GM23248 (cell line): Measurements from ENCODE around the gene EMC8. TPM values are rescaled to one million over a fixed set of nuclear protein-coding genes. Genes with fewer than 3 reads are reported as not detected.

Experiments used
- DNase-seq: peaks from one replicate; pipeline ENCODE4 v3.0.0-alpha.2; 2015
- H2AFZ ChIP-seq: fragments of 200-600 bp; sonication (generic); 2 replicates; pipeline ENCODE4 v1.6.1; 2016; ENCODE audit warnings: antibody characterized with exemption
- H3F3A ChIP-seq: fragments of 200-600 bp; sonication (generic); 2 replicates; pipeline ENCODE4 v1.6.1; 2016; ENCODE audit warnings: mild to moderate bottlenecking, antibody characterized with exemption, mixed run types; ENCODE audit not compliant: insufficient read depth
- H3K27ac ChIP-seq: fragments of 200-600 bp; sonication (generic); 2 replicates; pipeline ENCODE4 v1.5.1; 2016; ENCODE audit warnings: mild to moderate bottlenecking
- H3K27me3 ChIP-seq: fragments of 200-600 bp; sonication (generic); replicated peaks from 2 replicates; pipeline ENCODE4 v1.6.1; 2016; ENCODE audit warnings: mild to moderate bottlenecking; ENCODE audit not compliant: insufficient read depth
- H3K36me3 ChIP-seq: fragments of 200-600 bp; sonication (generic); 2 replicates; pipeline ENCODE4 v1.6.1; 2016; ENCODE audit warnings: low read depth, mild to moderate bottlenecking
- H3K4me1 ChIP-seq: fragments of 200-600 bp; sonication (generic); 2 replicates; pipeline ENCODE4 v1.6.1; 2016; ENCODE audit warnings: mild to moderate bottlenecking; ENCODE audit not compliant: insufficient read depth
- H3K4me2 ChIP-seq: fragments of 200-600 bp; sonication (generic); one replicate; pipeline ENCODE4 v1.6.1; 2016; ENCODE audit warnings: mild to moderate bottlenecking; ENCODE audit not compliant: unreplicated experiment
- H3K4me3 ChIP-seq: fragments of 200-600 bp; sonication (generic); 2 replicates; pipeline ENCODE4 v1.5.1; 2016; ENCODE audit warnings: mild to moderate bottlenecking
- H3K79me2 ChIP-seq: fragments of 200-600 bp; sonication (generic); 2 replicates; pipeline ENCODE4 v1.6.1; 2016; ENCODE audit warnings: mild to moderate bottlenecking; ENCODE audit not compliant: insufficient read depth
- H3K9ac ChIP-seq: fragments of 200-600 bp; sonication (generic); 2 replicates; pipeline ENCODE4 v1.6.1; 2016; ENCODE audit warnings: mild to moderate bottlenecking
- H3K9me2 ChIP-seq: fragments of 200-600 bp; sonication (generic); 2 replicates; pipeline ENCODE4 v1.6.1; 2016; ENCODE audit warnings: mixed run types, mild to moderate bottlenecking, moderate library complexity; ENCODE audit not compliant: insufficient read depth
- H3K9me3 ChIP-seq: fragments of 200-600 bp; sonication (generic); one replicate; pipeline ENCODE4 v1.6.1; 2017; ENCODE audit warnings: low read depth
- H4K20me1 ChIP-seq: fragments of 200-600 bp; sonication (generic); 2 replicates; pipeline ENCODE4 v1.6.0; 2016; ENCODE audit not compliant: insufficient read depth
- EZH2 ChIP-seq: fragments of 200-600 bp; sonication (generic); IDR thresholded peaks from 2 replicates; pipeline ENCODE4 v1.6.1; 2018; ENCODE audit warnings: antibody characterized with exemption, mild to moderate bottlenecking; ENCODE audit not compliant: insufficient read depth, poor library complexity, severe bottlenecking
- EZH2phosphoT487 ChIP-seq: fragments of 200-600 bp; sonication (generic); IDR thresholded peaks from 2 replicates; pipeline ENCODE4 v1.6.1; 2018; ENCODE audit warnings: antibody characterized with exemption, moderate library complexity, mild to moderate bottlenecking, low read depth; ENCODE audit not compliant: insufficient read depth
- WGBS, 2 experiments: methylation state at CpG; one replicate each; pipeline ENCODE4 v1.1.6; 2015 to 2017; ENCODE audit warnings: low lambda C conversion rate in 2 of 2, low coverage in 1 of 2; ENCODE audit errors: missing lambda C conversion rate in 2 of 2; 5-methylcytosine and 5-hydroxymethylcytosine counted together
- in situ Hi-C: fragments of 300-500 bp; cut with MboI; formaldehyde crosslinking; loops from 2 replicates; pipeline ENCODE4 v1.15.0; 2020
- polyA plus RNA-seq: library from polyadenylated mRNA; unstranded; fragments of >200 nt; fragmentation: Nextera tagmentation; extraction: Ambion mirVana; gene quantifications from 2 replicates; pipeline ENCODE4 v1.2.1, GENCODE V29; 2016
- total RNA-seq: library from RNA; depleted of rRNA; stranded (reverse); fragments of >200 nt; shearing (Covaris generic); gene quantifications from 2 replicates; pipeline ENCODE4 v1.2.3, GENCODE V29; 2014

The EMC8 gene
- total and polyA plus RNA-seq, 2 experiments from 2014 or later = 35.2 to 39.4 TPM

DNA sequence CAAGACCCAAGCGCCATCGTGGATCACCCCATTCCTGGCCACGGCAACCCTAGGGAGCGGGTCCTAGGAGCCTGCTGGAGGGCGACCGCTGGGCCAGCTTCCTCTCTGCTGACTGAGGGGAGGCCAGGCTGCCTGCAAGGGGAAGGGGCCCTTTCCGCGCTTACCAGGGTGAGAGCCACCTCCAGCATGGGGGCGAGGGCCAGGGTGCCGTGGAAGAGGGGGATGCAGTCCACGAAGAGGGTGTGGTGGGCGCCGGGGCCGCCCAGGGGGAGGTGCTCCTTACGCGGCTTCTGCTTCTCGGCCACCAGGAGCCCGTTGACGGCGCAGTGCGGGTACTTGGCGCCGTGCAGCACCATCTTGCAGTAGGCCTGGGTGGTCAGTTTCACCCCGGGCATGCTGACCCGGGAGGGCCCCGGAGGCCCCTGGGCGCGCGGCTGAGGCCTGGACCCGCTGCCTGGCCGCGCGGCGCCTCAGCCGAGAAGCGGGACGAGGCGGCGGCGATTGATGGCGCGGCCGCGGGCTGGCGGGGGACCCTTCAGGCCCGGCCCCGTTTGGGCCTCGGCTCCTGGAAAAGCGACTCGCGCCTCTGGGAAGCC is 345 bp downstream of the EMC8 start:
- DNase-seq = peak; percentile 68
- no peaks in the 10 kb centered on the region for H3K27me3 ChIP-seq
- H3K9me3 ChIP-seq = no peaks in the 10 kb centered on the region
- TF ChIP-seq EZH2 (no peak), EZH2phosphoT487 (no peak)
- in situ Hi-C loops = no loop called here
- peaks cover 97% of the 10 kb centered on the region for H3K79me2 ChIP-seq
- H3K9me2 ChIP-seq = no peaks in the 10 kb centered on the region
- no peaks in the 10 kb centered on the region; the same call in 1 of the 2 replicates for H4K20me1 ChIP-seq
- WGBS, 2 experiments = 2% methylated on average over 13 to 29 of the region's 51 CpGs
- H3K4me1 ChIP-seq = peaks cover 13% of the 10 kb centered on the region
- H3K36me3 ChIP-seq = peaks cover 24% of the 10 kb centered on the region
- H3K4me2 ChIP-seq = peak overlapping the region; percentile 93
- H3K4me3 ChIP-seq = peak overlapping the region; percentile 80
- peak overlapping the region; percentile 83 for H2AFZ ChIP-seq
- peak overlapping the region; percentile 73 for H3K27ac ChIP-seq
- H3K9ac ChIP-seq = peak overlapping the region; percentile 93
- H3F3A ChIP-seq = no peaks in the 10 kb centered on the region

DNA sequence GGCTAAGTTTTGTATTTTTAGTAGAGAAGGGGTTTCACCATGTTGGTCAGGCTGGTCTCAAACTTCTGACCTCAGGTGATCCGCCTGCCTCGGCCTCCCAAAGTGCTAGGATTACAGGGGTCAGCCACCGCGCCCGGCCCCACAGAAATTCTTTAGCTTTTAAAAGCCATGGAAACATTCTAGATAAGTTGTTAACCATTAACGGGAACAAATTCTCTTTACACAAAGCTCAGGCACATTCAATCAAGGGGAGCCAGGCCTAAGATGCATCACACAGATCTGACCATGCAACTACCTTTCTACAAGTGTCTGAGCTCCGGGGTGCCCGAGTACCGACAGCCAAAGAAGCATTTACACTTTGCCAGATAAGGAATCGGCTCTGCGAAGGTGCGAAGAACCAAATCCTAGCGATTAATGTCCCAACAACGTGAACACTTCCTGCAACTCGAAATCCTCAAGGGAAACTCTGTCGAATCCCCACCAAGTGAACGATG is 1.0 kb downstream of the EMC8 start:
- peaks cover 13% of the 10 kb centered on the region for H3K4me1 ChIP-seq
- H3K27ac ChIP-seq = peak overlapping the region; percentile 73; the same call in 1 of the 2 replicates
- 11 to 12% methylated on average over 17 of the region's 17 CpGs for WGBS, 2 experiments
- no peak for DNase-seq
- TF ChIP-seq EZH2 (no peak), EZH2phosphoT487 (no peak)
- H3F3A ChIP-seq = no peaks in the 10 kb centered on the region
- peaks cover 21% of the 10 kb centered on the region for H3K36me3 ChIP-seq
- H3K27me3 ChIP-seq = no peaks in the 10 kb centered on the region
- in situ Hi-C loops = no loop called here
- H3K9me2 ChIP-seq = no peaks in the 10 kb centered on the region
- H3K4me2 ChIP-seq = peak overlapping the region; percentile 93
- H3K79me2 ChIP-seq = peaks cover 97% of the 10 kb centered on the region
- peak overlapping the region; percentile 93 for H3K9ac ChIP-seq
- H4K20me1 ChIP-seq = no peaks in the 10 kb centered on the region; the same call in 1 of the 2 replicates
- peak overlapping the region; percentile 83 for H2AFZ ChIP-seq
- no peaks in the 10 kb centered on the region for H3K9me3 ChIP-seq
- peak overlapping the region; percentile 80 for H3K4me3 ChIP-seq

DNA sequence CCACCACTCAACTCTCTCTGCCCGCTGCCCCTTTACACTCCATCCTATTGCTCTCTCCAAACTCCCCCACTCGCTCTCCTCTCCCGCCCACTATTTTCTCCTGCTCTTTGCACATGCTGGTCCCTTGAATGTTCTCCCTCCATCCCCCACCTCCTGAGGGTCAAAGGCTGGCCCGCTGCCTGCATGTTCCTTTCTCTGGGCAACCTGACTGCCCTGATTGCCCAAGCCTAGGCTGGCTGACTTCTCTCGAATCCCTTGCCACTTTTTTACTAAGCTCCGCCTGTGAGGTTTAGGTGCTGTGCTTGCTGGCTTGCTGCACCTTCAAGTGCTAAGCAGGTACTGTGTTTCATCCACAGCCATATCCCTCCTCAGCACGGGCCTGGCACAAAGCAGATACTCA is 2.7 kb downstream of the EMC8 start:
- Histone ChIP-seq H4K20me1 (no peaks in the 10 kb centered on the region), H3K9me2 (no peaks in the 10 kb centered on the region), H3K4me1 (peaks cover 13% of the 10 kb centered on the region), H3K27me3 (no peaks in the 10 kb centered on the region), H3K9ac (no peak overlapping the region), H3K27ac (no peak overlapping the region), H3K79me2 (peaks cover 100% of the 10 kb centered on the region), H3F3A (no peaks in the 10 kb centered on the region), H3K4me2 (no peak overlapping the region), H2AFZ (no peak overlapping the region), H3K36me3 (peaks cover 5% of the 10 kb centered on the region), H3K4me3 (no peak overlapping the region), H3K9me3 (no peaks in the 10 kb centered on the region)
- TF ChIP-seq EZH2 (no peak), EZH2phosphoT487 (no peak)
- no peak for DNase-seq
- 94 to 95% methylated on average over 7 of the region's 7 CpGs for WGBS, 2 experiments
- in situ Hi-C loops = no loop called here

DNA sequence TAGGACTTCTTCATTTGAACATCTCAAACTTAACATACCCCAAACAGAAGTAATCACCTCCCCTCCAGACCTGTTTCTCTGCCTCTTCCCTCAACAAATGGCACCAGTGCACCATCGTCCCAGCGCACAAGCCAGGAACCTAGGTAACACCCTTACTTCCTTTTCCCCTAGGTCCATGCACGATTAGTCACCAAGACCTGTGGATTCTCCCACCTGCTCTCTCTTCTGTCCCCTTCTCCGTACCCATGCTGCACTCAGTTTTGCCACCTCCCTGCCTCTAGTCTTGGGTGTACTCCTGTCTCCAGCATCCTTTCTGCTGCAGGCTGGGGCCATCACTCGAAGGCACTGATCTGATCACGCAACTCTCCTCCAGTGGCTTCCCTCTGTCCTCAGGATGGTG is 3.2 kb downstream of the EMC8 start:
- no peak for DNase-seq
- no peaks in the 10 kb centered on the region for H3K9me2 ChIP-seq
- no peaks in the 10 kb centered on the region for H4K20me1 ChIP-seq
- peaks cover 100% of the 10 kb centered on the region for H3K79me2 ChIP-seq
- H3K4me3 ChIP-seq = no peak overlapping the region
- H2AFZ ChIP-seq = no peak overlapping the region
- 92 to 95% methylated on average over 6 of the region's 6 CpGs for WGBS, 2 experiments
- H3K4me1 ChIP-seq = peaks cover 13% of the 10 kb centered on the region
- H3K4me2 ChIP-seq = no peak overlapping the region
- H3K27me3 ChIP-seq = no peaks in the 10 kb centered on the region
- in situ Hi-C loops = no loop called here
- H3K9me3 ChIP-seq = no peaks in the 10 kb centered on the region
- peaks cover under 1% of the 10 kb centered on the region; the same call in 1 of the 2 replicates for H3K36me3 ChIP-seq
- H3K9ac ChIP-seq = no peak overlapping the region
- no peak overlapping the region for H3K27ac ChIP-seq
- no peak for TF ChIP-seq EZH2
- H3F3A ChIP-seq = no peaks in the 10 kb centered on the region
